ENCODE data around the gene SELENOV.

The SELENOV gene

GRCh38 chr19:39489756-39490155 is 25.2 kb upstream of the SELENOV start:
- DNase-seq (ENCODE audit: extremely low spot score), result no peak
- no peak for TF ChIP-seq SP1 (IDR thresholded peaks at IDR 0.05)
- no peak for TF ChIP-seq FOXM1 (IDR thresholded peaks at IDR 0.05; ENCODE audit: borderline replicate concordance)
- no peak for TF ChIP-seq FOXK2 (IDR thresholded peaks at IDR 0.05)
- TF ChIP-seq ARNT (IDR thresholded peaks at IDR 0.05), result no peak
- no peak for TF ChIP-seq BHLHE40 (IDR thresholded peaks at IDR 0.05; ENCODE audit: borderline replicate concordance)
- TF ChIP-seq NFRKB (IDR thresholded peaks at IDR 0.05), result no peak
- TF ChIP-seq ELF4 (IDR thresholded peaks at IDR 0.05), result no peak
- TF ChIP-seq, protein P1, sequence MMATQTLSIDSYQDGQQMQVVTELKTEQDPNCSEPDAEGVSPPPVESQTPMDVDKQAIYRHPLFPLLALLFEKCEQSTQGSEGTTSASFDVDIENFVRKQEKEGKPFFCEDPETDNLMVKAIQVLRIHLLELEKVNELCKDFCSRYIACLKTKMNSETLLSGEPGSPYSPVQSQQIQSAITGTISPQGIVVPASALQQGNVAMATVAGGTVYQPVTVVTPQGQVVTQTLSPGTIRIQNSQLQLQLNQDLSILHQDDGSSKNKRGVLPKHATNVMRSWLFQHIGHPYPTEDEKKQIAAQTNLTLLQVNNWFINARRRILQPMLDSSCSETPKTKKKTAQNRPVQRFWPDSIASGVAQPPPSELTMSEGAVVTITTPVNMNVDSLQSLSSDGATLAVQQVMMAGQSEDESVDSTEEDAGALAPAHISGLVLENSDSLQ (IDR thresholded peaks at IDR 0.05), result no peak
- no peak for TF ChIP-seq ZNF384 (IDR thresholded peaks at IDR 0.05)
- TF ChIP-seq LEF1 (IDR thresholded peaks at IDR 0.05; ENCODE audit: borderline replicate concordance), result no peak
- TF ChIP-seq CTBP1 (IDR thresholded peaks at IDR 0.05; ENCODE audit: borderline replicate concordance), result no peak
- TF ChIP-seq SUZ12 (IDR thresholded peaks at IDR 0.05), result no peak
- ChIA-PET POLR2A (interaction anchor here (0.6 to 1.2 kb wide), 2 partner anchors 9 to 1498 kb away, joined by 3 to 5 read pairs; partner anchors contain the start of gene TIMM50), CTCF (no interaction called here)

- no peak for TF ChIP-seq TARDBP (IDR thresholded peaks at IDR 0.05)
- no peak for TF ChIP-seq HDGF (IDR thresholded peaks at IDR 0.05; ENCODE audit: borderline replicate concordance)
- TF ChIP-seq, protein P1 (IDR thresholded peaks at IDR 0.05), result no peak
- TF ChIP-seq FOXA1 (IDR thresholded peaks at IDR 0.05), result no peak
- no peak for TF ChIP-seq ELF4 (IDR thresholded peaks at IDR 0.05)
- no peak for TF ChIP-seq FOXK2 (IDR thresholded peaks at IDR 0.05)
- no peak for TF ChIP-seq BHLHE40 (IDR thresholded peaks at IDR 0.05; ENCODE audit: borderline replicate concordance)
- no peak for TF ChIP-seq FOXM1 (IDR thresholded peaks at IDR 0.05; ENCODE audit: borderline replicate concordance)
- TF ChIP-seq ARNT (IDR thresholded peaks at IDR 0.05), result no peak
- TF ChIP-seq CTBP1 (IDR thresholded peaks at IDR 0.05; ENCODE audit: borderline replicate concordance), result no peak
- no peak for TF ChIP-seq ZNF384 (IDR thresholded peaks at IDR 0.05)
- TF ChIP-seq SUZ12 (IDR thresholded peaks at IDR 0.05), result no peak
- TF ChIP-seq LEF1 (IDR thresholded peaks at IDR 0.05; ENCODE audit: borderline replicate concordance), result no peak
- no peak for TF ChIP-seq L3MBTL2 (conservative IDR thresholded peaks at IDR 0.05)
- no peak for TF ChIP-seq NFRKB (IDR thresholded peaks at IDR 0.05)
- TF ChIP-seq SP1 (IDR thresholded peaks at IDR 0.05), result no peak
- CTCF ChIA-PET, result no interaction called here
- POLR2A ChIA-PET, result interaction anchor here (1.7 kb wide), 2 partner anchors 12 to 56 kb away, joined by 4 read pairs; partner anchors contain the start of genes RPS16 and TIMM50
- no peak for DNase-seq (ENCODE audit: extremely low spot score)
These were observed 22.7 kb upstream of the SELENOV start for GRCh38 chr19:39492225-39492624.

DNA sequence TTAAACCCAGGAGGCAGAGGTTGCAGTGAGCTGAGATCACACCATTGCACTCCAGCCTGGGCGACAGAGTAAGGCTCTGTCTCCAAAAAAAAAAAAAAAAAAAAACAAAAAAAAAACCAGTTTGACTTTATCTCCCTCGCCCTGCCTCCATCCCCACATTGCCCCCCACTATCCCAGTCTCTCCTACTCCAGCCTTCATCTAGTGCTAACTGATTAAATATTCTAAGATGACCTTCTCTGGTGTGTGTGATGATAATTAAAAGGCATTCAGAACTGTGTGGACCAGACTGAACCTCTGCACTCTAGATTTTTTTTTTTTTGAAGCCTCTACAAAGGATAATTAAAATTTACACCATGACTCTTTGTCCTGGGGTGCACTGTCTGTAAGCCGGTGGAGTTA is 22.2 kb upstream of the SELENOV start:
- DNase-seq (ENCODE audit: extremely low spot score), result no peak
- TF ChIP-seq FOXA1 (IDR thresholded peaks at IDR 0.05), result no peak
- no peak for TF ChIP-seq ARNT (IDR thresholded peaks at IDR 0.05)
- TF ChIP-seq FOXM1 (IDR thresholded peaks at IDR 0.05; ENCODE audit: borderline replicate concordance), result no peak
- CTCF ChIA-PET, result no interaction called here
- POLR2A ChIA-PET, result interaction anchor here (1.7 kb wide), 2 partner anchors 12 to 57 kb away, joined by 4 read pairs; partner anchors contain the start of genes RPS16 and TIMM50

DNA sequence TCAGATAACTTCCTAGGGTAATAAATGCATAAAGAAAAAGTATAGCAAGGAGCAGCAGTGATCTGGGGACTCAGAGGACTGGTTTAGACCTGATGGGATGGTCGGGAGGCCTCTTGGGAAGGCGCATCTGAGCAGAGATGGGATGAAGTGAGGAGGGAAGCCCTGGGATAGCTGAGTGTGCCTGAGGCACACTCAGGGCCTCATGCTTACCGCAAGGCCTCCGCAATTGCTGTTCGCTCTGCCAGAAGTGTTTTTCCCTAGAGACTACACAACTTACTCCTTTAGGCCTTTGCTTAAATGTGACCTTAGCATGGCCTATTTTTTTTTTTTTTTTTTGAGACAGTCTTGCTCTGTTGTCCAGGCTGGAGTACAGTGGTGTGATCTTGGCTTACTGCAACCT is 20.3 kb upstream of the SELENOV start:
- CTCF ChIA-PET, result no interaction called here
- no peak for TF ChIP-seq ZNF384 (IDR thresholded peaks at IDR 0.05)
- TF ChIP-seq BHLHE40 (IDR thresholded peaks at IDR 0.05; ENCODE audit: borderline replicate concordance), result no peak
- TF ChIP-seq ARNT (IDR thresholded peaks at IDR 0.05), result no peak
- TF ChIP-seq NFRKB (IDR thresholded peaks at IDR 0.05), result no peak
- TF ChIP-seq CTBP1 (IDR thresholded peaks at IDR 0.05; ENCODE audit: borderline replicate concordance), result no peak
- TF ChIP-seq, protein P1 (IDR thresholded peaks at IDR 0.05), result no peak
- no peak for TF ChIP-seq SUZ12 (IDR thresholded peaks at IDR 0.05)
- no peak for TF ChIP-seq FOXA1 (IDR thresholded peaks at IDR 0.05)
- TF ChIP-seq ELF4 (IDR thresholded peaks at IDR 0.05), result no peak
- TF ChIP-seq FOXK2 (IDR thresholded peaks at IDR 0.05), result no peak
- no peak for TF ChIP-seq HDGF (IDR thresholded peaks at IDR 0.05; ENCODE audit: borderline replicate concordance)
- no peak for TF ChIP-seq SP1 (IDR thresholded peaks at IDR 0.05)
- no peak for TF ChIP-seq FOXM1 (IDR thresholded peaks at IDR 0.05; ENCODE audit: borderline replicate concordance)
- TF ChIP-seq TARDBP (IDR thresholded peaks at IDR 0.05), result no peak
- no peak for TF ChIP-seq L3MBTL2 (conservative IDR thresholded peaks at IDR 0.05)
- no peak for TF ChIP-seq LEF1 (IDR thresholded peaks at IDR 0.05; ENCODE audit: borderline replicate concordance)
- POLR2A ChIA-PET, result interaction anchor here (1.2 to 1.3 kb wide), 2 partner anchors 14 to 59 kb away, joined by 3 read pairs; partner anchors contain the start of genes RPS16 and TIMM50
- no peak for DNase-seq (ENCODE audit: extremely low spot score)

DNA sequence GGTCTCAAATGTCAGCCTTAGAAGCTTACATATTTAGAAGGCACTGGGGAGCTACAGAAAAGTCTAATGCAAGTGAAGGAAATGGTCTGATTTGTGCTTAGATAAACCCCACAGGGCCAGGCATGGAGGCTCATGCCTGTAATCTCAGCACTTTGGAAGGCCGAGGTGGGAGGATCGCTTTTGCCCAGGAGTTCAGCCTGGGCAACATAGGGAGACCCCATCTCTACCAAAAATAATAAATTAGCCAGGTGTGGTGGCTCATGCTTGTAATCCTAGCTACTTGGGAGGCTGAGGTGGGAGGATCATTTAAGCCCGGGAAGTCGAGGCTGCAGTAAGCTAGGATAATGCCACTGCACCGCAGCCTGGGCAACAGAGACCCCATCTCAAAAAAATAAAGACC is 18.9 kb upstream of the SELENOV start:
- CTCF ChIA-PET, result no interaction called here
- POLR2A ChIA-PET, result interaction anchor here (1.2 to 4.8 kb wide), 2 partner anchors 16 to 60 kb away, joined by 5 to 34 read pairs; partner anchors contain the start of genes RPS16 and TIMM50
- TF ChIP-seq FOXM1 (IDR thresholded peaks at IDR 0.05; ENCODE audit: borderline replicate concordance) (no peak), BHLHE40 (IDR thresholded peaks at IDR 0.05; ENCODE audit: borderline replicate concordance) (no peak), HDGF (IDR thresholded peaks at IDR 0.05; ENCODE audit: borderline replicate concordance) (no peak), CTBP1 (IDR thresholded peaks at IDR 0.05; ENCODE audit: borderline replicate concordance) (no peak), NFRKB (IDR thresholded peaks at IDR 0.05) (no peak), FOXA1 (IDR thresholded peaks at IDR 0.05) (no peak), L3MBTL2 (conservative IDR thresholded peaks at IDR 0.05) (no peak), TARDBP (IDR thresholded peaks at IDR 0.05) (no peak), SP1 (IDR thresholded peaks at IDR 0.05) (no peak)

DNA sequence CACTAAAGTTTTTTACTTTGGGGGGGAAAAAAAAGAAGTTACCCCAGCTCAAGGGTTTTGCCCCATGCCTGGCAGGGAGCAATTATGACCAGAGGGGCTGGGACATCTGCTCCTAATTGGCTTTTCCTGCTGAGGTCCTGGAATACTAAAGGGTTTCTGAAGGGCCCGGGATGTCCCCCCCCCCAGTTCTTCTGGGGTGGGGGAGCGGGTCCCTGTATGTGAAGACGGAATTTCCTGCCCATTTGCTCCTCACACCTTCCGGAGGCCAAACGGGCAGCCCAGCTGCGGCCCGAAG is 17.3 kb upstream of the SELENOV start:
- no peak for DNase-seq (ENCODE audit: extremely low spot score)
- ChIA-PET CTCF (interaction anchor here (0.6 to 1.4 kb wide), 6 partner anchors 10 to 270 kb away, joined by 3 to 9 read pairs (median 4); no protein-coding TSS in a partner anchor), POLR2A (interaction anchor here (0.9 to 4.8 kb wide), 7 partner anchors 17 to 62 kb away, joined by 4 to 34 read pairs (median 5); partner anchors contain the start of genes EID2B, RPS16 and TIMM50)
- TF ChIP-seq BHLHE40 (IDR thresholded peaks at IDR 0.05; ENCODE audit: borderline replicate concordance), result no peak
- no peak for TF ChIP-seq HDGF (IDR thresholded peaks at IDR 0.05; ENCODE audit: borderline replicate concordance)
- no peak for TF ChIP-seq FOXM1 (IDR thresholded peaks at IDR 0.05; ENCODE audit: borderline replicate concordance)
- TF ChIP-seq FOXA1 (IDR thresholded peaks at IDR 0.05), result no peak
- no peak for TF ChIP-seq ELF4 (IDR thresholded peaks at IDR 0.05)
- TF ChIP-seq SUZ12 (IDR thresholded peaks at IDR 0.05), result no peak
- TF ChIP-seq FOXK2 (IDR thresholded peaks at IDR 0.05), result no peak
- TF ChIP-seq CTBP1 (IDR thresholded peaks at IDR 0.05; ENCODE audit: borderline replicate concordance), result no peak
- TF ChIP-seq, protein P1 (IDR thresholded peaks at IDR 0.05), result no peak

More for the DNA sequence above, 18.9 kb upstream of the SELENOV start:
- no peak for DNase-seq (ENCODE audit: extremely low spot score)
